HepG2 (cell line): ENCODE results near the gene MVB12A. TPM values are rescaled to one million over a fixed set of nuclear protein-coding genes. Genes with fewer than 3 reads are reported as not detected.

Experiments
- BCL6 ChIP-seq: IDR thresholded peaks from 2 replicates; pipeline ENCODE4 v1.6.1; 2016; ENCODE audit warnings: missing genetic modification reagents, missing compliant biosample characterization
- ELF3 ChIP-seq: IDR thresholded peaks from 2 replicates; pipeline ENCODE4 v1.6.1; 2016; ENCODE audit warnings: missing genetic modification reagents, missing compliant biosample characterization
- EP300 ChIP-seq, 3 experiments: sonication (generic) in 1 of 3; formaldehyde crosslinking in 1 of 3; IDR thresholded peaks; 2 replicates each; pipeline versions ENCODE4 v1.5.1 to v1.6.1; 2011 to 2020; ENCODE audit warnings: low read depth in 2 of 3, low read length in 2 of 3, borderline replicate concordance in 1 of 3, improper control_type of control experiment in 1 of 3, mild to moderate bottlenecking in 1 of 3, missing genetic modification reagents in 1 of 3, moderate library complexity in 1 of 3
- GABPB1 ChIP-seq: IDR thresholded peaks from 2 replicates; pipeline ENCODE4 v1.6.1; 2016; ENCODE audit warnings: mild to moderate bottlenecking, missing genetic modification reagents, moderate library complexity, missing compliant biosample characterization
- HNF4A ChIP-seq: sonication (generic); formaldehyde crosslinking; IDR thresholded peaks from 2 replicates; pipeline ENCODE4 v1.4.0; 2020; ENCODE audit warnings: missing genetic modification reagents
- NFE2L2 ChIP-seq: fragments of 150-350 bp; IDR thresholded peaks from 2 replicates; pipeline ENCODE4 v1.6.1; 2014; ENCODE audit warnings: low read length
- NFKB2 ChIP-seq: sonication (generic); formaldehyde crosslinking; IDR thresholded peaks from 2 replicates; pipeline ENCODE4 v1.4.0; 2020; ENCODE audit warnings: missing genetic modification reagents, borderline replicate concordance
- NR2F6 ChIP-seq, 2 experiments: IDR thresholded peaks; 2 replicates each; pipeline ENCODE4 v1.6.1; 2016; ENCODE audit warnings: antibody characterized with exemption in 1 of 2, mild to moderate bottlenecking in 1 of 2
- PRPF4 ChIP-seq: fragments of 200-400 bp; formaldehyde crosslinking; IDR thresholded peaks from 2 replicates; pipeline ENCODE4 v1.6.1; 2016; ENCODE audit warnings: low read length, low read depth; ENCODE audit not compliant: poor library complexity, severe bottlenecking
- RFXAP ChIP-seq: sonication (generic); formaldehyde crosslinking; IDR thresholded peaks from 2 replicates; pipeline ENCODE4 v1.4.0; 2020; ENCODE audit warnings: missing genetic modification reagents, borderline replicate concordance
- SOX13 ChIP-seq, 3 experiments: fragments of 450-650 bp in 1 of 3; sonication (generic) in 1 of 3; formaldehyde crosslinking in 1 of 3; IDR thresholded peaks in 2 of 3; conservative IDR thresholded peaks in 1 of 3; 2 replicates each; pipeline versions ENCODE4 v1.5.0 to v1.6.1; 2016 to 2020; ENCODE audit warnings: antibody characterized with exemption in 1 of 3, mild to moderate bottlenecking in 1 of 3, missing compliant biosample characterization in 1 of 3, missing genetic modification reagents in 1 of 3, moderate library complexity in 1 of 3
- ZBTB7B ChIP-seq: sonication (generic); formaldehyde crosslinking; IDR thresholded peaks from 2 replicates; pipeline ENCODE4 v1.4.0; 2020; ENCODE audit warnings: missing genetic modification reagents
- ZMAT3 ChIP-seq: sonication (generic); formaldehyde crosslinking; conservative IDR thresholded peaks from 2 replicates; pipeline ENCODE4 v1.7.0; 2021; ENCODE audit warnings: missing genetic modification reagents
- ZNF263 ChIP-seq: sonication (generic); formaldehyde crosslinking; IDR thresholded peaks from 2 replicates; pipeline ENCODE4 v1.4.0; 2020; ENCODE audit warnings: missing genetic modification reagents
- ZNF598 ChIP-seq: sonication (generic); formaldehyde crosslinking; IDR thresholded peaks from 2 replicates; pipeline ENCODE4 v1.5.1; 2020; ENCODE audit warnings: mild to moderate bottlenecking, missing genetic modification reagents, borderline replicate concordance
- polyA plus RNA-seq, 8 experiments: library from polyadenylated mRNA; depleted of rRNA in 3 of 8; stranded (reverse) in 7 of 8; unstranded in 1 of 8; fragments of >200 nt; fragmentation: Illumina TruSeq in 4 of 8; extraction: Trizol in 4 of 8; gene quantifications; 2 replicates each; pipeline versions ENCODE4 v1.2.1 to v1.2.3, GENCODE V29; 2011 to 2016; ENCODE audit warnings: low read depth in 4 of 8, missing spikeins in 1 of 8, mixed read lengths in 1 of 8; ENCODE audit not compliant: insufficient read depth in 1 of 8
- total RNA-seq, 5 experiments: library from RNA; depleted of rRNA; stranded (reverse); fragments of >200 nt; fragmentation: Illumina TruSeq; extraction: Trizol; gene quantifications; 2 replicates each; pipeline ENCODE4 v1.2.3, GENCODE V29; 2016; ENCODE audit warnings: low read depth in 1 of 5
- TF ChIP-seq, protein P1 (sequence below): sonication (generic); formaldehyde crosslinking; IDR thresholded peaks from 2 replicates; pipeline ENCODE4 v1.5.1; 2020; ENCODE audit warnings: mild to moderate bottlenecking, missing genetic modification reagents, moderate library complexity
- TF ChIP-seq, protein P2 (sequence below): sonication (generic); formaldehyde crosslinking; IDR thresholded peaks from 2 replicates; pipeline ENCODE4 v1.5.0; 2020; ENCODE audit warnings: missing genetic modification reagents, mild to moderate bottlenecking, borderline replicate concordance
- TF ChIP-seq, protein P3 (sequence below): sonication (generic); formaldehyde crosslinking; IDR thresholded peaks from 2 replicates; pipeline ENCODE4 v1.4.0; 2020; ENCODE audit warnings: mild to moderate bottlenecking, missing genetic modification reagents, borderline replicate concordance

The MVB12A gene
- total and polyA plus RNA-seq, 2 of the 13 experiments (the other 11 are each of a cell fraction or from before 2014, with no cell fraction given), result 35.7 to 36.1 TPM

DNA sequence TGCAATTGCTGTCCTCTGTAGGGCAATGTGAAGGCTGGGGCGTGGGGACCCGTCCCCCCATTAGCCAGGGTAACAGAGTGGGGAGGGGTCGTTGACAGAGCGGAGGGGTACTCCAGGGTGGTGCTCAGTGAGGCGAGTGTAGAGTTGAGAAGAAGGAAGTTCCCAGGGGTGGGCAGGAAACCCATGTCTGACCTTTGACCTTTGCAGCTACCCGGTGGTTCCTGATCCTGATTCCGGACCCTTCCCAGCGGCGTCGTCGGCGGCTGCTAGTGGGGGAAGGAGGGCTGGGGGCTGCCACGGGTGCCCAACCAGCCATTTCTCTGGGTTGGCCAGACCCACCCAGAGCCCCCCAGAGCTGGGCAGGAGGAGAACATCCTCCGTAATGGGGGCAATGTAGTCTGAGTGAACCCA is 40.6 kb upstream of the MVB12A start (continued):
- TF ChIP-seq, protein P1, sequence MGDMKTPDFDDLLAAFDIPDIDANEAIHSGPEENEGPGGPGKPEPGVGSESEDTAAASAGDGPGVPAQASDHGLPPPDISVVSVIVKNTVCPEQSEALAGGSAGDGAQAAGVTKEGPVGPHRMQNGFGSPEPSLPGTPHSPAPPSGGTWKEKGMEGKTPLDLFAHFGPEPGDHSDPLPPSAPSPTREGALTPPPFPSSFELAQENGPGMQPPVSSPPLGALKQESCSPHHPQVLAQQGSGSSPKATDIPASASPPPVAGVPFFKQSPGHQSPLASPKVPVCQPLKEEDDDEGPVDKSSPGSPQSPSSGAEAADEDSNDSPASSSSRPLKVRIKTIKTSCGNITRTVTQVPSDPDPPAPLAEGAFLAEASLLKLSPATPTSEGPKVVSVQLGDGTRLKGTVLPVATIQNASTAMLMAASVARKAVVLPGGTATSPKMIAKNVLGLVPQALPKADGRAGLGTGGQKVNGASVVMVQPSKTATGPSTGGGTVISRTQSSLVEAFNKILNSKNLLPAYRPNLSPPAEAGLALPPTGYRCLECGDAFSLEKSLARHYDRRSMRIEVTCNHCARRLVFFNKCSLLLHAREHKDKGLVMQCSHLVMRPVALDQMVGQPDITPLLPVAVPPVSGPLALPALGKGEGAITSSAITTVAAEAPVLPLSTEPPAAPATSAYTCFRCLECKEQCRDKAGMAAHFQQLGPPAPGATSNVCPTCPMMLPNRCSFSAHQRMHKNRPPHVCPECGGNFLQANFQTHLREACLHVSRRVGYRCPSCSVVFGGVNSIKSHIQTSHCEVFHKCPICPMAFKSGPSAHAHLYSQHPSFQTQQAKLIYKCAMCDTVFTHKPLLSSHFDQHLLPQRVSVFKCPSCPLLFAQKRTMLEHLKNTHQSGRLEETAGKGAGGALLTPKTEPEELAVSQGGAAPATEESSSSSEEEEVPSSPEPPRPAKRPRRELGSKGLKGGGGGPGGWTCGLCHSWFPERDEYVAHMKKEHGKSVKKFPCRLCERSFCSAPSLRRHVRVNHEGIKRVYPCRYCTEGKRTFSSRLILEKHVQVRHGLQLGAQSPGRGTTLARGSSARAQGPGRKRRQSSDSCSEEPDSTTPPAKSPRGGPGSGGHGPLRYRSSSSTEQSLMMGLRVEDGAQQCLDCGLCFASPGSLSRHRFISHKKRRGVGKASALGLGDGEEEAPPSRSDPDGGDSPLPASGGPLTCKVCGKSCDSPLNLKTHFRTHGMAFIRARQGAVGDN, result peak; percentile 48; the same call in 1 of the 2 replicates
- TF ChIP-seq RFXAP (CRISPR knock-in tag), result no peak
- no peak for TF ChIP-seq SOX13 (IDR thresholded peaks at IDR 0.05)
- TF ChIP-seq SOX13 (CRISPR knock-in tag; conservative IDR thresholded peaks at IDR 0.05 in 1 of 2, IDR thresholded peaks at IDR 0.05 in 1 of 2), result no peak
- TF ChIP-seq BCL6 (CRISPR knock-in tag), result no peak
- TF ChIP-seq GABPB1 (CRISPR knock-in tag), result peak; percentile 48
- TF ChIP-seq PRPF4, result no peak
- TF ChIP-seq NFKB2, result no peak
- peak; percentile 81 for TF ChIP-seq NR2F6 (IDR thresholded peaks at IDR 0.05)
- peak; percentile 72 for TF ChIP-seq NR2F6 (CRISPR knock-in tag; IDR thresholded peaks at IDR 0.05)
- TF ChIP-seq HNF4A (CRISPR knock-in tag), result peak; percentile 34
- no peak for TF ChIP-seq ELF3 (CRISPR knock-in tag)
- TF ChIP-seq ZBTB7B, result 0 out of 2 replicates have a peak, but pooled peaks have one; percentile 29
- TF ChIP-seq, protein P2, sequence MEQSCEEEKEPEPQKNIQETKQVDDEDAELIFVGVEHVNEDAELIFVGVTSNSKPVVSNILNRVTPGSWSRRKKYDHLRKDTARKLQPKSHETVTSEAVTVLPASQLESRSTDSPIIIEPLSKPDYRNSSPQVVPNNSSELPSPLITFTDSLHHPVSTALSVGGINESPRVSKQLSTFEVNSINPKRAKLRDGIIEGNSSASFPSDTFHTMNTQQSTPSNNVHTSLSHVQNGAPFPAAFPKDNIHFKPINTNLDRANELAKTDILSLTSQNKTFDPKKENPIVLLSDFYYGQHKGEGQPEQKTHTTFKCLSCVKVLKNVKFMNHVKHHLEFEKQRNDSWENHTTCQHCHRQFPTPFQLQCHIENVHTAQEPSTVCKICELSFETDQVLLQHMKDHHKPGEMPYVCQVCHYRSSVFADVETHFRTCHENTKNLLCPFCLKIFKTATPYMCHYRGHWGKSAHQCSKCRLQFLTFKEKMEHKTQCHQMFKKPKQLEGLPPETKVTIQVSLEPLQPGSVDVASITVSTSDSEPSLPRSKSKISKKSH (CRISPR knock-in tag), result peak; percentile 38; the same call in 1 of the 2 replicates
- TF ChIP-seq NFE2L2, result no peak
- TF ChIP-seq EP300 (IDR thresholded peaks at IDR 0.05; ENCODE audit: low read depth in 2 of 2, low read length in 2 of 2), result 0 out of 4 replicates have a peak, but pooled peaks of 1 of the 2 experiments have one; percentile 10
- no peak for TF ChIP-seq EP300 (CRISPR knock-in tag; IDR thresholded peaks at IDR 0.05; ENCODE audit: borderline replicate concordance)
- no peak for TF ChIP-seq ZNF598 (CRISPR knock-in tag)
- 0 out of 2 replicates have a peak, but pooled peaks have one; percentile 53 for TF ChIP-seq ZNF263
- TF ChIP-seq ZMAT3, result no peak
- TF ChIP-seq, protein P3, sequence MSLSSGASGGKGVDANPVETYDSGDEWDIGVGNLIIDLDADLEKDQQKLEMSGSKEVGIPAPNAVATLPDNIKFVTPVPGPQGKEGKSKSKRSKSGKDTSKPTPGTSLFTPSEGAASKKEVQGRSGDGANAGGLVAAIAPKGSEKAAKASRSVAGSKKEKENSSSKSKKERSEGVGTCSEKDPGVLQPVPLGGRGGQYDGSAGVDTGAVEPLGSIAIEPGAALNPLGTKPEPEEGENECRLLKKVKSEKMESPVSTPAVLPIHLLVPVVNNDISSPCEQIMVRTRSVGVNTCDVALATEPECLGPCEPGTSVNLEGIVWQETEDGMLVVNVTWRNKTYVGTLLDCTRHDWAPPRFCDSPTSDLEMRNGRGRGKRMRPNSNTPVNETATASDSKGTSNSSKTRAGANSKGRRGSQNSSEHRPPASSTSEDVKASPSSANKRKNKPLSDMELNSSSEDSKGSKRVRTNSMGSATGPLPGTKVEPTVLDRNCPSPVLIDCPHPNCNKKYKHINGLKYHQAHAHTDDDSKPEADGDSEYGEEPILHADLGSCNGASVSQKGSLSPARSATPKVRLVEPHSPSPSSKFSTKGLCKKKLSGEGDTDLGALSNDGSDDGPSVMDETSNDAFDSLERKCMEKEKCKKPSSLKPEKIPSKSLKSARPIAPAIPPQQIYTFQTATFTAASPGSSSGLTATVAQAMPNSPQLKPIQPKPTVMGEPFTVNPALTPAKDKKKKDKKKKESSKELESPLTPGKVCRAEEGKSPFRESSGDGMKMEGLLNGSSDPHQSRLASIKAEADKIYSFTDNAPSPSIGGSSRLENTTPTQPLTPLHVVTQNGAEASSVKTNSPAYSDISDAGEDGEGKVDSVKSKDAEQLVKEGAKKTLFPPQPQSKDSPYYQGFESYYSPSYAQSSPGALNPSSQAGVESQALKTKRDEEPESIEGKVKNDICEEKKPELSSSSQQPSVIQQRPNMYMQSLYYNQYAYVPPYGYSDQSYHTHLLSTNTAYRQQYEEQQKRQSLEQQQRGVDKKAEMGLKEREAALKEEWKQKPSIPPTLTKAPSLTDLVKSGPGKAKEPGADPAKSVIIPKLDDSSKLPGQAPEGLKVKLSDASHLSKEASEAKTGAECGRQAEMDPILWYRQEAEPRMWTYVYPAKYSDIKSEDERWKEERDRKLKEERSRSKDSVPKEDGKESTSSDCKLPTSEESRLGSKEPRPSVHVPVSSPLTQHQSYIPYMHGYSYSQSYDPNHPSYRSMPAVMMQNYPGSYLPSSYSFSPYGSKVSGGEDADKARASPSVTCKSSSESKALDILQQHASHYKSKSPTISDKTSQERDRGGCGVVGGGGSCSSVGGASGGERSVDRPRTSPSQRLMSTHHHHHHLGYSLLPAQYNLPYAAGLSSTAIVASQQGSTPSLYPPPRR (CRISPR knock-in tag), result no peak
